ENCODE measurements around the gene ADAMTSL4.
"Not testable (repeated sequence)": the region's sequence is repeated elsewhere in the genome, so short reads cannot be mapped to it uniquely, and the experiment has no call there.

The ADAMTSL4 gene

DNA sequence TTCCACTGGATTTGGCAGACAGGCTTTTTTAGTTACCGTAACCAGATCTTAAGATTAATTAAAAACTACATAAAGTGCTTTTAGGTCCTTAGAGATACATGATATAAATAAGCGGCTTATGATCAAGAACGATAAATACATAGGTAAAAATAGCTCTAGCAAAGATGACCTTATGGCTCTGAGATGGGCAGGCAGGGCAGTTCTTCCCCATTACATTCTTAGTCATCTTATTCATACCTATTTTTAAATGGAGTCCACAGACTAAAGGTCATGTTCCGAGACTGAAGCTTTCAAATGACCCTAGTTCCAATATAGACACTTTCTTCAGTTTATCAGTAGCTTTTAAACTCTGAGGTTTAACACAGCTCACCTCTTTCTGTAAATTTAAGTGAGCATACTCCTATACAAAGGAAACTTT is 25.9 kb downstream of the ADAMTSL4 start:
- peaks cover 96% of the 10 kb centered on the region for H3K36me3 Mint-ChIP-seq (ENCODE audit: low read depth)
- H3K4me3 Mint-ChIP-seq, result peak overlapping the region; percentile 84
- peaks cover 47% of the 10 kb centered on the region for H3K4me1 Mint-ChIP-seq (ENCODE audit: low read depth)
- H3K27ac Mint-ChIP-seq, result peak overlapping the region; percentile 95
- H3K27me3 Mint-ChIP-seq, result no peaks in the 10 kb centered on the region
- no peaks in the 10 kb centered on the region for H3K9me3 Mint-ChIP-seq
- intact Hi-C loops (cut with micrococcal nuclease), result no loop called here

- peak overlapping the region; percentile 84 for H3K4me3 Mint-ChIP-seq
- peak overlapping the region; percentile 95 for H3K27ac Mint-ChIP-seq
- H3K27me3 Mint-ChIP-seq, result no peaks in the 10 kb centered on the region
- no peaks in the 10 kb centered on the region for H3K9me3 Mint-ChIP-seq
- H3K4me1 Mint-ChIP-seq (ENCODE audit: low read depth), result peaks cover 47% of the 10 kb centered on the region
- intact Hi-C loops (cut with micrococcal nuclease), result no loop called here
- peaks cover 89% of the 10 kb centered on the region for H3K36me3 Mint-ChIP-seq (ENCODE audit: low read depth)
Observed at GRCh38 chr1:150575518-150576366, 26.5 kb downstream of the ADAMTSL4 start.

DNA sequence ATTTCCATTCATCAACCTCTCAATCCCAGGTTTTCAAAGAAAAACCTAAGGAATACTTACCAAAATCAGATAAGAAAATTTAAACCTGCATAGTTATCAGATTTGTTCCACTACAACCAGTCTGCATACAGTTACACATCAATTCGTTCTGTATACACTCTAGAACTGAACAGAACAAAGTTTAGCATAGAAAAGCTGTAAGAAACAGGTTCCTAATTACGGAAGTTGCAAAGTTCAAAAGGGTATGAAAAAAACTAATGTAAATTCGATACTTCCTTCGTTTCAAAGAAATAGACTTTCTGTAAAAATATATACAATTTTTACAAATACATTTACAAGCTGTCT is 27.1 kb downstream of the ADAMTSL4 start:
- intact Hi-C loops (cut with micrococcal nuclease), result no loop called here
- Mint-ChIP-seq H3K36me3 (ENCODE audit: low read depth) (peaks cover 83% of the 10 kb centered on the region), H3K27me3 (no peaks in the 10 kb centered on the region), H3K27ac (peak overlapping the region; percentile 95), H3K4me3 (peak overlapping the region; percentile 84), H3K4me1 (ENCODE audit: low read depth) (peaks cover 45% of the 10 kb centered on the region), H3K9me3 (no peaks in the 10 kb centered on the region)

DNA sequence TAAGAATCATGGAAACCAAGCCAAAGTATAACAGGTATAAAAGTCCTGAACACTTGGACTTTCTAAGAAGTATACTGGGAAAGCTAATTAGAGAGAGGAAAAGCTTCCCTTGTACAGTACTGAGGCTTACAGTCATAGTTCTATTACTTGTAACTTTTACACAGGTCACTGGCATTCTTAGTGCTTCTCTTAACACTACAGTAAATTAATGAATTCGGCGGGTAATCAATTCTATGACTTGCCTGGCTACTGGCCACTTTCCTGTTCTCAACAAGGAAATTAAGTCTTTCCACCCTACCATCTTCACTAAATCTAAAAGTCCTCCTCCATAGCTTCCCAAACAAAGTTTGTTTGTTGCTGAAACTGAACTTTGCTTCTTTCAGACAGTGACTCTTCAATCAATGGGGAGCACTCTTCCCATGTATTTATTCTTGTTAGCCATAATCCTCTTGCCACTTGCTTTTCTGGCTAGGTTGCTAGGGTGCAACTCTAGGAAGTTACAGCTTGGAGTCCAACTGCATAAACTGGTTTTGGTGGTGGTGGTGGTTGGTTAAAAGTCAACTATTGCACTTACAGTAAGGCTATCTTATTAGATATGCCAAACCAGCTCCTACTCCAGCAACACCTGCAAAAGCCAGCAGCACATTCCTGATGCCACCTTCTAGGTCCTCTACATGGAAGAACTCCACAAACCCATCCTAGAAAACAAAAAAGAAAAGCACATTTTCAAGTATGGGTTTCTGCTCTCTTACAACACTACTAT is 27.8 kb downstream of the ADAMTSL4 start:
- Mint-ChIP-seq H3K27ac (peak overlapping the region; percentile 95), H3K4me3 (peak overlapping the region; percentile 84), H3K27me3 (no peaks in the 10 kb centered on the region), H3K4me1 (ENCODE audit: low read depth) (peaks cover 41% of the 10 kb centered on the region), H3K9me3 (no peaks in the 10 kb centered on the region), H3K36me3 (ENCODE audit: low read depth) (peaks cover 77% of the 10 kb centered on the region)
- intact Hi-C loops (cut with micrococcal nuclease), result no loop called here

GRCh38 chr1:150577557-150578271 is 28.5 kb downstream of the ADAMTSL4 start:
- peaks cover 42% of the 10 kb centered on the region for H3K4me1 Mint-ChIP-seq (ENCODE audit: low read depth)
- intact Hi-C loops (cut with micrococcal nuclease), result loop anchor here (2.0 kb wide), 2 partner anchors 17 to 43 kb away; no protein-coding TSS in a partner anchor
- no peaks in the 10 kb centered on the region for H3K27me3 Mint-ChIP-seq
- peaks cover 70% of the 10 kb centered on the region for H3K36me3 Mint-ChIP-seq (ENCODE audit: low read depth)
- peak overlapping the region; percentile 95 for H3K27ac Mint-ChIP-seq
- H3K9me3 Mint-ChIP-seq, result no peaks in the 10 kb centered on the region
- peak overlapping the region; percentile 84 for H3K4me3 Mint-ChIP-seq

DNA sequence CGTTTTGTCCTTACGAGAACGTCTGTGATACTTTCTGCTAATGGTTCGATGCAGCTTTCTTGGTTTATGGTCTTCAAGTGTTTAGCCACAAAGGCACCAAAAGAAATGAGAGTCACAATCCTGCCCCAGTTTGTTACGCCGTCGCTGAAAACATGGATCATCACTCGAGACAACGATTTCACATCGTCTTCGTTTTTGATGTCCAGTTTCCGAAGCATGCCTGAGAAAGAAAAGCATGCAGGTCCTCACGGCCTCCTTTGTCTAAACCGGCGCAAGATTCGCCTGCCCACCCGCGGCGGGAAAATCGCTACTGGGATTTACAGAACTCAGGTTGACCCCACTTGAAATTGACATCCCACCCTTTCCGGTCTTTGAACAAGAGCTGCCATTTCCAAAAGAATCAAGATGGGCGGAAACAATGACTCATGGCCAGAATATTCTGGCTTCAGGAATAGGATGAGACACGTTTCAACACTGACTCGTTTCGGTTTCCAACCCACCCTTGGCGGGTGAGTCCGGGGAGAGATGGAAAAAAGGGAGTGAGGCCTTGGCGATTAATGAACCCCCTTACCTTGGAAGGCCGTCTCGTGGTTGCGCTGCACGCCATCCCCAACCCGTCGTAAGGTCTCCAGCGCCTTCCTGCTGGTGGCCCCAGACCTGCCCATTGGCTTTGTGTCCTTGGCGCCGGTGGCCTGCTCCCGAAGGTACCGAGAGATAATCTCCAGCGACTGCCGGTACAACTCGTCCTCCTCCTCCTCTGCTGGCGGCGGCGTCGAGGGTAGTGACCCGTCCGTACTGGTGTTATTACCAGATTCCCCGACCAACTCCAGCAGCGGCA is 29.3 kb downstream of the ADAMTSL4 start:
- peaks cover 63% of the 10 kb centered on the region for H3K36me3 Mint-ChIP-seq (ENCODE audit: low read depth)
- no peaks in the 10 kb centered on the region for H3K27me3 Mint-ChIP-seq
- peaks cover 42% of the 10 kb centered on the region for H3K4me1 Mint-ChIP-seq (ENCODE audit: low read depth)
- H3K9me3 Mint-ChIP-seq, result no peaks in the 10 kb centered on the region
- intact Hi-C loops (cut with micrococcal nuclease), result loop anchor here (1.0 to 2.0 kb wide), 3 partner anchors 18 to 42 kb away; no protein-coding TSS in a partner anchor
- H3K27ac Mint-ChIP-seq, result peak overlapping the region; percentile 95
- H3K4me3 Mint-ChIP-seq, result peak overlapping the region; percentile 84

GRCh38 chr1:150579110-150579944 is 30.1 kb downstream of the ADAMTSL4 start, which contains the start of gene MCL1:
Gene MCL1 (minus strand): TSS chr1:150579610. CDS start chr1:150579530, 80 bp downstream.
- Mint-ChIP-seq H3K4me3 (peak within 1 kb of the TSS; percentile 84), H3K27ac (peak within 1 kb of the TSS; percentile 95), H3K36me3 (ENCODE audit: low read depth) (peaks cover 55% of the 10 kb centered on the region), H3K27me3 (no peaks in the 10 kb centered on the region), H3K9me3 (no peaks in the 10 kb centered on the region), H3K4me1 (ENCODE audit: low read depth) (peaks cover 36% of the 10 kb centered on the region)
- intact Hi-C loops (cut with micrococcal nuclease), result loop anchor here (1.0 to 2.0 kb wide), 3 partner anchors 19 to 41 kb away; no protein-coding TSS in a partner anchor

DNA sequence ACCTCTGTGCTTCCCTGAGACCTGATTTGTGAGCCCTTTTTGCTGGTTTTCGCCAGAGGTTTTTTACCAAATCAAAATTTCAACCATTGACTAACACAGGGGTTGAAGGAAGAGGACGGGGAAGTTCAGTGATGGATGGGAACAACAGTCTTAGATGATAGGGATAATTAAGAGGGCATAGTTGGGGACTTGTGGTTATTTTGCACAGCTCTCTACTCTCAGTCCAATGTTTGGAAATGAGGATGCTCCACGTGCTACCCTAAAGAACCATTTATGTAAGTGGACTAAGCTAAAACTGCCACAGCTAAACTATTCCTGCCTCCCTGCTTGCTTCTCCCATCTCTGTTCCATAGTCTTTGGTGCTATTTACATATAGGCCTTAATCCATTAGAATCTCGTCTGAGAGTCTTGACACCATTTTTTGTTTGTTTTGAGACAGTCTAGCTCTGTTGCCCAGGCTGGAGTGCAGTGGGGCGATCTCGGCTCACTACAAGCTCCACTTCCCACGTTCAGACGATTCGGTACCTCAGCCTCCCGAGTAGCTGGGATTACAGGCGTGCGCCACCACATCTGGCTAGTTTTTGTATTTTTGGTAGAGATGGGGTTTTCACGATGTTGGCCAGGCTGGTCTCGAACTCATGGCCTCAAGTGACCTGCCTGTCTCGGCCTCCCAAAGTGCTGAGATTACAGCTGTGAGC is 30.9 kb downstream of the ADAMTSL4 start:
- intact Hi-C loops (cut with micrococcal nuclease), result loop anchor here (1.0 to 2.0 kb wide), 3 partner anchors 19 to 41 kb away; no protein-coding TSS in a partner anchor
- Mint-ChIP-seq H3K36me3 (ENCODE audit: low read depth) (peaks cover 47% of the 10 kb centered on the region), H3K9me3 (no peaks in the 10 kb centered on the region), H3K27ac (peak overlapping the region; percentile 95), H3K27me3 (no peaks in the 10 kb centered on the region), H3K4me3 (peak overlapping the region; percentile 84), H3K4me1 (ENCODE audit: low read depth) (peaks cover 29% of the 10 kb centered on the region)

- Mint-ChIP-seq H3K27ac (peak overlapping the region; percentile 95), H3K36me3 (ENCODE audit: low read depth) (peaks cover 38% of the 10 kb centered on the region), H3K4me1 (ENCODE audit: low read depth) (peaks cover 23% of the 10 kb centered on the region)
- intact Hi-C loops (cut with micrococcal nuclease); H3K27me3 Mint-ChIP-seq; H3K4me3 Mint-ChIP-seq; H3K9me3 Mint-ChIP-seq: not testable (repeated sequence)
Observed at GRCh38 chr1:150580966-150581365, 31.8 kb downstream of the ADAMTSL4 start.

DNA sequence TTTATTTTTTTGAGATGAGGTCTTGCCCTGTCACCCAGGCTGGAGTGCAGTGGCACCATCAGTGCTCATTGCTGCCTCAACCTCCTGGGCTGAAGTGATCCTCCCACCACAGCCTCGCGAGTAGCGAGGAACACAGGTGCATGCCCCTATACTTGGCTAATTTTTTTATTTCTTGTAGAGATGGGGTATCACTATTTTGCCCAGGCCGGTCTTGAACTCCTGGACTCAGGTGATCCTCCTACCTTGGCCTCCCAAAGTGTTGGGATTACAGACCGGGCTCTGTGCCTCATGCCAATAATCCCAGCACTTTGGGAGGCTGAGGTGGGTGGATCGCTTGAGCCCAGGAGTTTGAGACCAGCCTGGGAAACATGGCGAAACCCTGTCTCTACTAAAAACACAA is 32.2 kb downstream of the ADAMTSL4 start:
- intact Hi-C loops (cut with micrococcal nuclease); H3K27me3 Mint-ChIP-seq; H3K27ac Mint-ChIP-seq; H3K4me3 Mint-ChIP-seq; H3K9me3 Mint-ChIP-seq: not testable (repeated sequence)
- H3K36me3 Mint-ChIP-seq (ENCODE audit: low read depth), result peaks cover 34% of the 10 kb centered on the region
- H3K4me1 Mint-ChIP-seq (ENCODE audit: low read depth), result peaks cover 26% of the 10 kb centered on the region

DNA sequence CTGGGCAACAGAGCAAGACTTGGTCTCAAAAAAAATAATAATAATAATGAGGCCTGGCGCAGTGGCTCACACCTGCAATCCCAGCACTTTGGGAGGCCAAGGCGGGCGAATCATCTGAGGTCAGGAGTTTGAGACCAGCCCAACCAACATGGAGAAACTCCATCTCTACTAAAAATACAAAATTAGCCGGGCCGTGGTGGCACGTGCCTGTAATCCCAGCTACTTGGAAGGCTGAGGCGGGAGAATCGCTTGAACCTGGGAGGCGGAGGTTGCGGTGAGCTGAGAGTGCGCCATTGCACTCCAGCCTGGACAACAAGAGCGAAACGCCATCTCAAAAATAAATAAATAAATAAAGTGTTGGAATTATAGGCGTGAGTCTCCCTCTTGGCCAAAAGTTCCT is 32.8 kb downstream of the ADAMTSL4 start:
- H3K27me3 Mint-ChIP-seq; intact Hi-C loops (cut with micrococcal nuclease); H3K9me3 Mint-ChIP-seq; H3K4me3 Mint-ChIP-seq: not testable (repeated sequence)
- H3K4me1 Mint-ChIP-seq (ENCODE audit: low read depth), result peaks cover 26% of the 10 kb centered on the region
- H3K27ac Mint-ChIP-seq, result peak overlapping the region; percentile 69
- H3K36me3 Mint-ChIP-seq (ENCODE audit: low read depth), result peaks cover 28% of the 10 kb centered on the region

- Mint-ChIP-seq H3K4me1 (ENCODE audit: low read depth) (peaks cover 26% of the 10 kb centered on the region), H3K9me3 (no peaks in the 10 kb centered on the region), H3K27ac (peak overlapping the region; percentile 69), H3K36me3 (ENCODE audit: low read depth) (peaks cover 24% of the 10 kb centered on the region), H3K4me3 (no peak overlapping the region), H3K27me3 (no peaks in the 10 kb centered on the region)
- intact Hi-C loops (cut with micrococcal nuclease), result no loop called here
Observed at GRCh38 chr1:150582371-150582770, 33.2 kb downstream of the ADAMTSL4 start.
